GM19035 (cell line): Measurements from ENCODE around the gene DKK3.
"Not testable (repeated sequence)": the region's sequence is repeated elsewhere in the genome, so short reads cannot be mapped to it uniquely, and the experiment has no call there.

Experiments
- ATAC-seq: cut with Tn5 transposase; IDR thresholded peaks from one replicate; pipeline ENCODE4 v1.9.1; 2021; ENCODE audit not compliant: unreplicated experiment

The DKK3 gene

DNA sequence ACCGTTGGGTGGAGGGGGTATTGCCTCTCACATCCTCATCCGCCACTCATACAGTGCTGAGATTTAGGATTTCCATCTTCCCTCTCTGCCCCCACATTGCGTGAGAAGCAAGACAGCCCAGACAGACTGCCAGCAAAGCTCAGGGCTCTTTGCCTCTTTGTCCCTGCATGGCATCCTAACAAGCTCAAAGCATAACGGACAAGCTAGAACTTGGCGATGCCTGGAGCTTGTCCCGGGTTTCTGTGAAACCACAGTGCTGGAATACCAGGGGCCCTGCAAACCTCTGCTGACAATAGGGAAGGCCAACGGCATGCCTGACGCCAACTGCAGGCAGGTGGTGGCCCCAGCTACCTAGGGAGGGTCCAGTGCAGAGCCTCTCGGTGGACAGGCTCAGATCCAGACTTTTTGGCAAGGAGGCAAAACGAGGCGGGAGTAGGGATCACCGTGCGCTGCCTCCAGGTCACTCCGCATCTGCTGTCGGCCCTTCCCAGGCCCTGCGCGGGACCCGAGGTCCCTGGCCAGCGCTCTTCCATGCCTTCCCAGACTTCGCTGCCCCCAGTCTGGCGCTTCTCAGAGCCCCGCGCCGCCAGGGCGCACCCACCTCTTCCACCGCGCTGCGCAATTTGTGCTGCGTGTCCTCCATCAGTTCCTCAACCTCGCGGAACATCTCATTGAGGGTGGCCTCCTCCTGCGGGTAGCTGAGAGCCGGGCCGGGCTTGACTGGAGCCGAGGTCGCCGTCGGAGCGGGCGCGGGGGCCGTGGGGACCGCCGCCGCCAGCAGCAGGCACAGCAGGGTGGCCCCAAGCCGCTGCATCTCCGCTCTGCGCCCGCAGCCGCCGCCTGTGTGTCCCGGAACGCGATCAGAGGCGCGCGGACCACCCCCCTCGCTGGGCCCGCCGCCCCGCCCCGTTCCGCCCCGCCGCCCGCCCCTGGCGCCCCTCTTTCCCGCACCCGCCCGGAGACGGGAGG is at the start of gene DKK3:
Gene DKK3, minus strand, starts transcription at position 858 of the 969 bp plus-strand sequence. Its CDS starts 44 bp downstream, at position 814.
- no peak for ATAC-seq

DNA sequence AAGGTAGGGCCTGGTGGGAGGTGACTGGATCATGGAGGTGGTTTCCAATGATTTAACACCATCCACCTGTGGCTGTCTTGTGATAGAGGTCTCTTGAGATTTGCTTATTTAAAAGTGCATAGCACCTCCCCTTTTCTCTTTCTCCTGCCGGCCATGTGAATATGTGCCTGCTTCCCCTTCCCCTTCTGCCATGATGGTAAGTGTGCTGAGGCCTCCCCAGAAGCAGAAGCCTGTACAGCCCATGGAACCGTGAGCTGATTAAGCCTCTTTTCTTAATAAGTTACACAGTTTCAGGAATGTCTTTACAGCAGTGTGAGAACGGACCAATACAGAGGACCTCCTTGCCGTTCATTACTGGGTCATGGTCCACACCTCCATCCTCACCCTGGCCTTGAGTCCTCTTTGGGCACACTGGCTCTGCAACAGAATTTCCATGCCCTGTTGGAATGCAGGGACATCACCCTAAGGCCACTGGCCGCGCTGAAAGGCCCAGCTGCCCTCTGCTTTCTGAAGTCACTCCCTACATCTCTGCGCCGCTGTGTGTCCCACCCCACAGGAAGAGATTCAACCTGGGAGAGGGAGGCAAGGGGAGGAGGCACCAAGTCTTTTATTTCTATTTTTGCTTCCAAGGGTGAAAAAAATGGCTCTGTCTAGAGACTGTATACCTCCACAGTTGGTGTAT is 49.0 kb upstream of the DKK3 start:
- ATAC-seq = no peak

DNA sequence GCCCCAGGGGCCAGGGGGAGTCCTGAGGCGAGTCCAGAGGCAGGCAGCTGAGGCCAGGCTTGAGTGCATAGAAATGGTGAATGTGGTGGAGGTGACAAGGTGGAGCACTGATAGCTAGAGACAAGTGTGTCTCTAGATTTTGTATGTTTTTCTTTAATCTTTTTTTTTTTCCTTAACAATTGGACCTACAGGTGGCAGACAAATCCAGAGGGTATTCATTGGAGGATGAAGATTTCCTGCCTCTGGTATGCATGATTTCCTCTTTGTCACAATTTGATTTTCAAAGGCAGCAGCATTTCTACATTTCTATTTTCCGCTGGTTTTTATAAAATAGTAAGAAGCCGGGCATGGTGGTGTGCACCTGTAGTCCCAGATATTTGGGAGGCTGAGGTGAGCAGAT is 47.7 kb upstream of the DKK3 start:
- ATAC-seq = no peak

DNA sequence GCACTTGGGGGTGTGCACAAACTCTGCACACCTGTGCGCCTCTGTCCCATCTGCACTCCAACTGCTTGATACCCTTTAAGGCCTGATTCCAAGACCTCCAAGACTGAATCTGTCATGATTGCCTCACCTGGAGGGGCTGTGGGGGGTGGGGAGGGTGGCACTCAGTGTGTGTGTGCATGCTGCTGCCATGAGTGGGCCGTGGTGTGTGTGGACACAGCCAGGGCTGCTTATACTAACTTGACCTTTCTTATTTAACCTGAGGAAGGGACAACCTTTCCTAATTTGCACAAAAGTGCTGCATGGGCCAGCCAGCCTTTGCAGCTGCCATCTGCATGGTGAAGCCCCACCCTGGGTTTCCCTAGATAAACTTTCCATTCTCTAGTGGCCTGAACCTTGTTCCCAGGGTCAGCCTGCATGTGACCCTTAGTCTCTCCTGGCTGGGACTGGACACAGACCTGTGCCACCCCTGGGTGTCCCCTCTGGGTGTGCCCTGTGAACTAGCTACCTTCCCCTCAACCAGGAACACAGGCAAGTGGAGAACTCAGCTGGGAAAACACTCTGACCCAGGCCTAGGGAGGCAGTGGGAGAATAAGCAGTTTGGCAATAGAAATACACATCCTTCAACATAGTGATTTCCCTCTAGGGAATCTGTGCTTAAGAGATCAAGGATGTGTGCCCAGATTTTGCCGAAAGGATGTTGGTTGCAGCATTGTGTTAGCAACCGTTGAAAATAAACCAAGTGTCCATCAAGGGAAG is 45.4 kb upstream of the DKK3 start:
- no peak for ATAC-seq

DNA sequence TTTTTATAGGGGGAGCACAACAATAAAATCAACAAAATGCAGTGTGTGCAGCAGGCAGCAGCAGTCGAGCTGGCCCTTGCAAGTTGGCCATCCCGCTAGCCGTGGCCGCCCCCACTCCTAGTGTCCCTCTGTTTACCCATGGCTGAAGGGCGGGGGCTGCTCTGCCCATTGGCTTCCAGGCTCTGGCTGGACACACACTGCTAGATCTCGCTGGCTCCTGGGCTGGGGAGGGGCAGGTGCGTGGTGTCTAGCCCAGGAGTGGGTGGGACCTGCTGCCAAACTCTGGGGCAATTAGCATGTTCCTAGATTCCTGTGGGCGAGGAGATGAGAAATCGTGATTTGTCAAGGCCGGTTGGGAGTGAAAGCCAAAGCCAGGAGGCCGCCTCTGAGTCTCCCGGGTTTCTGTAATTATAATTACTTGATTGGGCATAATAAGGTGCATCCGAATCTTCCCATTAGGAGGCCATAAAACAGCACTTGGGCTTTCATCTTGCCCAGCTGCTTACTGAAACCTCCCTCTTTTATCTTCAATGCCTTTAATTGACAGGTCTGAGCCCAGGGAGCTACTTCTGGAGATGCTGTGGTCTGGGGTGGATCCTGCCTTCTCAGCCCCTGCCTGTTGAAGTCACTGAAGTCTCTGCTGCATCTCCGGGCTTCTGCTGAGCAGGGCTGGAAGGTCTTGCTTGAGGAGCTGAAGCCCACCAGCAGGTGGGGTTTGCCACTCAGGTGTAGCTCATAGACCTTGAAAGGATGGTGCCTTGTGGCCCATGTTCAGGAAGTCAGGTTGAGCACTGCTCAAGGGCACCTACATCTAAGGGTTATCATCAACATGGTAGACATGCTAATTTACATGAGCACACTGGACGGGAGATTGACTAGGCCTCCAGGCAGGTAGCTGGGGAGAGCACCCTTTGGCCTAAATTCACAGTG is 44.5 kb upstream of the DKK3 start:
- no peak for ATAC-seq

DNA sequence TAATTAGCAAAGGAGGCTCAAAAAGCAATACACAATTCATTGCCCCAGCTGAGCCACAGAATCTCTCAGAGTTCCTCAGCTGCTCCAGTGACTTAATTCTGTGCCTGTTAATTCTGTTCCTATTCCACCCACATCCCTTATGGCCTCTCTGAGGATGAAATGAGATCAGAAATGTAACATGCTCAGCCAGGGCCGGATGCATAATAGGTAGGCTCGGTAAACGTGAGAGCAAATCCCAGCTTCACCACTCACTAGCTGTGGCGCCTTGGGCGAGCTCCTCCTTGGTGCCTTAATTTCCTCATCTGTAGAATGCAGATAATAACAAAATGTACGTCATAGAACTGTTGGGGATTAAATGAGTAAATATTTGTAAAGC is 42.8 kb upstream of the DKK3 start:
- ATAC-seq = no peak

DNA sequence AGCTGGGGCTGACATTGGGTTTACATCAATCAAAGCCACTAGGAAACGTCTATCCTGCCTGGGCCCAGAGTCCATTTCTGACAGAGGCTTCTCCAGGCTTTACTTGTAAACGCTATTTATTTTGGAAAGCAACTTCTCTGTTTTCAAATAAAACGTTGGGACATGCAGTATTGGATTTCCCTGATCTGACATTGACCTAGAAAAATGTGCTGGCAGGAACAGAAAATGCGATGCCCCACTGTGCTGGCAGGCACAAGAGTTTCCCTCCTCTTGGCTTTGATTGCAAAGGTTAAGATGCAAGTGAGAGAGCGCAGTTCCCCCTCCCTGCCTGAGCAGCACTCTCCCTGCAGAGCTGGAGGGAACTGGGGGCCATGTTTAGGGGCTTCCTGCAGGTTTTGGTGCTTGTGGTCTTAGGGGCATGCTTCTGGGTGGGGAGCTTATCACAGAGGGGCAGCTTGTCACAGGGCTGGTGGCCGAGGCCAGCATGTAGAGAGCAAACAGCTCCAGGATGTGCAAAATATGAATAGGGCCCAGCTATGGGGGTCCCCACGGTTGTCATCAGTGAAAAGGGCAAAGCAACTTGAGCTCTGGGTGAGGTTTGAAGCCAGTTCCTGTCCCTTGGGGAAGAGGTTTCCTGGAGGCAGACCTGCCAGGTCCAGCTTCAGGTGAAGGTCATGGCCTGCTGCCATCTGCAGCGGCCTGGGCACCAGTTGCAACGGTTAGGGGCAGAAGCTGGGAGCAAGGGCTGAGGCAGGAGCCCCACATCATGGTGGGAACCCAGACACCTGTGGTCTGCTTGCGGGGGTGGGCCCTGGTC is 42.3 kb upstream of the DKK3 start:
- ATAC-seq = no peak

DNA sequence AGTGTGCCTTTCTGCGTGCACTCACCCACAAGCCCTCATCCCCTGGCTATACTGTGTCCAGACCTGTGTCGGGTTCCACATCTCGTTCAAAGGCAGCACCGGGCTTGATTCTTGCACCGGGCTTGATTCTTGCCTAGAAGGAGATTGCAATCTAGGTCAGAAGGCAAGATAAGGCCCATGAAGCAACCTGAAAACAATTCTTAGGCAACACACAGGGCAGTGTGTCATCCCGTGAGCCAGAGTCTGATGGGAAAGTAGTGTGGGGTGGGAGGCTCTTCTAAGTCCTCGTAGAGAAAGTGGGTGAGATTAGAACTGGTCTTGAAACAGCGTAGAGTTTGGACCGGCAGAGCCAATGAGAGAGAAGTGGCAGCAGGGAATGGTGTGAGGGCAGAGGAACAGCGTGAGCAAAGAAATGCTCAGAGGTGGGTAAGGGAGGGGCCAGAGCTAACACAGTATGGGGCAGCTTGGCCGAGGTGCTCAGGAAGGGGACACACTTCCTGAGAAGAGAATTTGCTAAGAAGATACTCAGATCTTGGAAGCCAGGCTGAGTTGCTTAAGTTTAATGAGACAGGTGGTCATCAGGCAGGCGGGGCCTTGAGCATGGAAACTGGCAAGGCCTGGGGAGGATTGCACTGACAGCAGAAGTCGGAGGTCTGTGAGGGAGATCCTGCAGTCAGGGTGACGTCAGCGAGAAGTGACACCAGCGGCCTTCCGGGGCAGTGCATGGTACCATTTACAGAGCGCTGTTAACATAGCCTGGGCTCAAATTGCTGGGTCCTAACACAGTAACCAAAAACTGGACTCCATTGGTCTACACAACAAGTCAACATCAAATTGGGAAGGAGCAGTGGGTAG is 40.7 kb upstream of the DKK3 start:
- ATAC-seq = no peak

DNA sequence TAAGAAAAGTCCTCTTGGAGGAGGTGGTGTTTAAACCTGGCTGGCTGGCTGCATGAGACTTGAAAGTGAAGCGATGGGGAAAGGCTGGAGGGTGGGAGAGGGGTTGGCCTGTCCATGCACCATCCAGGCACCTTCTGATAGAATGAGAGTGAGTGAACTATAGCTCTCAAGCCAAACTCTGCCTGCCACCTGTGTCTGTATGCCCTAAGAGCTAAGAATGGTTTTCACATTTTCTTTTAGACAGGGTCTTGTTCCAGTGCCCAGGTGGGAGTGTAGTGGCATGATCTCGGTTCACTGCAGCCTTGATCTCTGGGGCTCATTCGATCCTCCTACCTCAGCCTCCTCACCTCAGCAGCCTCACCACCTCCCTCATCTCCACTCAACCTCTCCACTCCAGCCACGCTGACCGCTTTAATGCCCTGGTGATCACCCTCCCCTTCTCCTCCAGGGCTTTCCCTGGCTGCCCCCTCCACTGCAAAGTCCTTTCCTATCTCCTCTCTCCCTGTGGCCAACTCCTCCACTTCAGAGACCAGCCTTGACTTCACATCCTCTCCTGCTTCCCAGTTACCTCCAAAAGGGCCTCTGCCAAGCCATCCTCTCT is 38.3 kb upstream of the DKK3 start:
- no peak for ATAC-seq

DNA sequence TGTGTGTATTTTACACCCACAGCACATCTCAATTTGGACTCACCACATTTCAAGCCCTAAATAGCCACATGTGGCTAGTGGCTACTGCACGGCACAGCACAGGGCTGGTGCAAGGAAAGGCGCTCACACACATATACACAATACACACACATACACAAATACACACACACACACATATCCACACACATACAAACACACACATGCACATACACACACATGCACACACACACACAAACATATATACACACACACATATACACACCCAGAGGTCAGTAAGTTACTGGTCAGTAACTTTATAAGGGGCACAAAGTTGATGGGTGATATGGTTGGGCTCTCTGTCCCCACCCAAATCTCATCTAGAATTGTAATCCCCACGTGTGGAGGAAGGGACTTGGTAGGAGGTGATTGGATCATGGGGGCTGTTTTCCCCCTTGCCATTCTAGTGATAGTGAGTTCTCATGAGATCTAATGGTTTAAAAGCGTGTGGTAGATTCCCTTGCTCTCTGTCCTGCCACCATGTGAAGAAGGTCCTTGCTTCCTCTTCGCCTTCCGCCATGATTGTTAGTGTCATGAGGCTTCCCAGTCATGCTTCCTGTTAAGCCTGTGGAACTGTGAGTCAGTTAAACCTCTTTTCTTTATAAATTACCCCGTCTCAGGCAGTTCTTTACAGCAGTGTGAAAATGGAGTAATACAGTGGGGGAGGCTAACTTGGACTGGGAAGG is 37.6 kb upstream of the DKK3 start:
- no peak for ATAC-seq

DNA sequence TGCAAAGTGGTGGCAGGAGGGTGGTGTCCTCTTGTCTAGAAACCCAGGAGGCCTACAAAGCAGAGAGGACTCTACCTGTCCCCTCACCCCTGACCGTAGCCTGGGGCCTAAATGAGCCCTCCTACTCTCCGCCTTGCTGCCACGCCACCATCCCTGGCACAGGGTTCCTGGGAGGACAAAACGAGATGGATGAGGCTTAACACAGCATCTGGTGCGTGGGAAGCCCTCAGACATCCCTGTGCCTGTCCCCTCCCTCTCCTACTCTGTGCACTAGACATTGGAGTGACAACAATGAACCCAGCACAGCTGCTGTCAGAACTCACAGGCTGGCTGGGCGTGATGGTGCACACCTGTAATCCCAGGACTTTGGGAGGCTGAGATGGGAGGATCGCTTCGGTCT is 36.4 kb upstream of the DKK3 start:
- ATAC-seq = no peak

DNA sequence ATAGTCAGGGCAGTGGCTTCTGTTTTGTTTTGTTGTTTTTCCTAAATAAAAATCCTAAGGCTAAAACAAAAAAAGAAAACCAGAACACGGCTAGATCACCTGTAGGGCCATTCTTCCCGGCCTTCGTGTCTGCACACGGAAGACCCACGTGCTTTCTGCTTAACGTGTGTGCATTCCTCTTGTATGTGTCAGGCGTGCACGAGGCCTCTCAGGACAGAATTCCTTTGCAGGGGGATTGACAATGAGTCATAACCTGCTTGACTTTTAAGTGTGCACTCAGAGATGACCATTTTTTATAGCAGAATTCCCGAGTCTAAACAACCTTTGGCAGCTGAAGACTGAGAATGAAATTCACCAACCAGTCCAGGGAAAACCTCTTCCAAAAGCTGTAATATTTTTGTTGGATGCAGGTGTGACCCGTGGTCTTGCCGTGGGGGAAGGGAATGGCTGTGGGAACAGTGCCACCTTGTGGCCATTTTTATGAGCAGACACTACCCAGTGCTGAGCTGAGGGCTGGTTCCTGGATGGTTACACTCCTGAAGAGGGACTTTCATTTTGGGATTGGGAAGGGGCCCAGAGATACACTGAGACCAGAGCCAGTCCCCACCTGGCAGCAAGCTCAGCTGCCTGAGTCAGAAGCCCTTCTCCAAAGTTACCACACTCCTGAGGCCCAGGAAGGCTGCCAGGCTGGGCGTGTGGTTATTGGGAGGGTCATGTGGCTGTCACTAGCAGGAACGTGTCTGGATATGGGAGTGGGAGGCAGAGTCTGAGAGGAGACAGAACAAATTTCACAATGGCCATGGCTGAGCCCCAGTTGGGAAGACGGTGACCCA is 35.7 kb upstream of the DKK3 start:
- peak; percentile 75 for ATAC-seq

DNA sequence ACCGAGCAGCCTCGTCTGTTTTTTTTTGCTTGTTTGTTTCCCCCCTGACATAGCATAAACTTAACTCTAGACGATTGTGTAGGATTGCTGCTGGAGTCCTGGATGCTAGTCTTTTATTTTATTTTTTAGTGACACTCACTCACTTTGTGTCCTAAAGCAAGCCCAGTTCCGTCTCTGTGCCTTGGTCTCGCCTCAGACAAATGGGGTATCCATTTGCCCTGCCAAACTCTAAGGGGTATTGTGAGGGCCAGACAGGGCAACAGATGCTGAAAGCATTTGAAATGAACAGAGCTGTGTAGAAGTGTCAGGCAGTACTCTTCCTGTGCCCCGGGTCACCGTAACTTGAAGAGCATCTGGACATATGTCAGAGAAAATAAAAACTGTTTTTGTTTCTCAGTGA is 34.8 kb upstream of the DKK3 start:
- no peak for ATAC-seq

DNA sequence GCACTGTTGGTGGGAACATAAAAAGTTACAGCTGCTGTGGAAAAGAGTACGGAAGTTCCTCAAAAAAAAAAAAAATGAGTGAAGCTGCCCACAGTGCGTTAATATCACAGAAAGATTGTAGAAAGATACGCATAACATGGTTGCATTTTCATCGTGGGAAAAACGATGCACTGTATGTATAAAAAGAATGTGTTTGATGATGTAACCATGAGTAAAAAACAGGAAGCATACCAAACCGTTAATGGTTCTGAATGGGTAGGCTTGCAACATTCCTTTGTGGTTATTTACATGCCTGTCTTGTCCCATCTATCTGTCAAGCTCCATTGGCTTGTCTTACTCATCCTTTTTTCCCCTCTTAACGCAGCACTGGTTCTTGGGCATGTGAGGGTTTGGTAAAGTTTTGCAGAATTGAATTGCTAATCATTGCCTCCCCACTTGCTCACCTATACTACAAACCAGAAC is 33.8 kb upstream of the DKK3 start:
- ATAC-seq = no peak

DNA sequence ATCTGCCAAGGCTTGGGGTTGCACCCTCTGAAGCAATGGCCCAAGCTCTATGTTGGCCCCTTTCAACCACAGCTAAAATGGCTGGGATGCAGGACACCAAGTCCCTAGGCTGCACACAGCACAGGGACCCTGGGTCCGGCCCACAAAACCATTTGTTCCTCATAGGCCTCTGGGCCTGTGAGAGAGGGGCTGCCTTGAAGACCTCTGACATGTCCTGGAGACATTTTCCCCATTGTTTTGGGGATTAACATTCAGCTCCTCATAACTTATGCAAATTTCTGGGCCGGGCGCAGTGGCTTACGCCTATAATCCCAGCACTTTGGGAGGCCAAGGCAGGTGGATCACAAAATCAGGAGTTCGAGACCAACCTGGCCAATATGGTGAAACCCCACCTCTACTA is 32.3 kb upstream of the DKK3 start:
- not testable (repeated sequence) for ATAC-seq

DNA sequence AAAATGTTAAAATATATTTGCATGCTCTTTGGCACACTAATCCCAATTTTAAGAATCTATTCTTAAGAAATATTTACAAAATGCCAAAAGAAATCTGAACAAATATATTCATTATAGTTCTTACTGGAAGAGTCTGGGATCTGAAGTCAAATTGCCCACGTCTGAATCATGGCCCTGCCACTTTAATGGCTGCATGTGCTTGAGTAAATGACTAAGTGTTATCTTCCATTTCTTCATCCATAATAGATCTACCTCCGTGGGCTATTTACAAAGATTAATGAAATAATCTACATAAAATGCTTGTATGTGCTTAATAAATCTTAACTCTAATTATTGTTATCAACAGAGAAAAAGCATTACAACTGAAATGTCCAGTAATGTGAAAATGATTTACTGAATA is 24.5 kb upstream of the DKK3 start:
- no peak for ATAC-seq
